H1 (cell line): ENCODE results near the gene CERS1. TPM values are rescaled to one million over a fixed set of nuclear protein-coding genes. Genes with fewer than 3 reads are reported as not detected.

Experiments
- CTCF ChIA-PET: fragments of 300-600 bp; sonication (Branson Sonifier 250); formaldehyde crosslinking; loops from one replicate; lab custom pipeline; 2021; ENCODE audit not compliant: partially characterized antibody; lab: Charles Lee
- POLR2A ChIA-PET: fragments of 300-600 bp; sonication (Branson Sonifier 250); formaldehyde crosslinking; loops from one replicate; lab custom pipeline; 2021; ENCODE audit warnings: inconsistent platforms; ENCODE audit not compliant: partially characterized antibody; lab: Charles Lee
- DNase-seq, 2 experiments: peaks; one replicate each; pipeline versions ENCODE4 v3.0.0 to v3.0.0-alpha.2; 2010 to 2022; ENCODE audit warnings: low spot score in 2 of 2, low read depth in 1 of 2, mixed read lengths in 1 of 2
- FAIRE-seq: peaks from 2 replicates; lab custom pipeline; 2011; peaks lifted over from hg19 to GRCh38; lab: Jason Lieb, UNC
- H2AFZ ChIP-seq: 2 replicates; pipeline ENCODE4 v1.8.1; 2012; ENCODE audit warnings: low read length, inconsistent platforms
- H2AK5ac ChIP-seq: 2 replicates; pipeline ENCODE4 v1.6.1; 2013; ENCODE audit warnings: low read depth, low read length
- H2BK120ac ChIP-seq: replicated peaks from 2 replicates; pipeline ENCODE3; 2013; ENCODE audit warnings: low read depth, low read length, inconsistent platforms
- H2BK12ac ChIP-seq: 2 replicates; pipeline ENCODE4 v1.6.1; 2013; ENCODE audit warnings: low read depth, low read length
- H2BK15ac ChIP-seq: 2 replicates; pipeline ENCODE4 v1.6.1; 2013; ENCODE audit warnings: low read length
- H2BK20ac ChIP-seq: 2 replicates; pipeline ENCODE4 v1.6.1; 2013; ENCODE audit warnings: low read length
- H2BK5ac ChIP-seq: 2 replicates; pipeline ENCODE4 v1.6.1; 2013; ENCODE audit warnings: low read depth, low read length
- H3K14ac ChIP-seq: 2 replicates; pipeline ENCODE4 v1.6.1; 2013; ENCODE audit warnings: inconsistent platforms; ENCODE audit not compliant: insufficient read length
- H3K18ac ChIP-seq: 2 replicates; pipeline ENCODE4 v1.6.1; 2013; ENCODE audit warnings: low read length; ENCODE audit errors: extremely low read depth
- H3K23ac ChIP-seq: 2 replicates; pipeline ENCODE4 v1.6.1; 2013; ENCODE audit warnings: inconsistent platforms; ENCODE audit not compliant: insufficient read length
- H3K23me2 ChIP-seq: 2 replicates; pipeline ENCODE4 v1.6.1; 2013; ENCODE audit warnings: low read depth, low read length
- H3K27ac ChIP-seq: 2 replicates; pipeline ENCODE4 v1.6.1; 2011; ENCODE audit warnings: low read depth, low read length, inconsistent platforms
- H3K27me3 ChIP-seq, 4 experiments: replicated peaks in 1 of 4; 1 replicate in 1 of 4; 2 replicates in 3 of 4; pipeline versions ENCODE4 v1.6.1 to v1.8.1; 2011 to 2013; ENCODE audit warnings: low read length in 3 of 4, mild to moderate bottlenecking in 3 of 4, inconsistent platforms in 2 of 4, mixed read lengths in 2 of 4, moderate library complexity in 1 of 4; ENCODE audit not compliant: control insufficient read depth in 3 of 4, insufficient read depth in 3 of 4; ENCODE audit errors: extremely low read depth in 1 of 4
- H3K36me3 ChIP-seq, 4 experiments: 2 replicates each; pipeline versions ENCODE4 v1.6.1 to v1.8.1; 2011 to 2013; ENCODE audit warnings: mild to moderate bottlenecking in 4 of 4, low read length in 3 of 4, moderate library complexity in 2 of 4, control low read depth in 1 of 4, inconsistent platforms in 1 of 4; ENCODE audit not compliant: insufficient read depth in 4 of 4, control insufficient read depth in 2 of 4
- H3K4ac ChIP-seq: replicated peaks from 2 replicates; pipeline ENCODE3; 2013; ENCODE audit warnings: low read length, low read depth, mixed read lengths, inconsistent platforms; ENCODE audit not compliant: insufficient read length
- H3K4me1 ChIP-seq, 4 experiments: replicated peaks in 1 of 4; 1 replicate in 1 of 4; 2 replicates in 3 of 4; pipeline versions ENCODE4 v1.6.1 to v1.8.1; 2011 to 2013; ENCODE audit warnings: low read length in 3 of 4, inconsistent platforms in 2 of 4, mixed read lengths in 1 of 4; ENCODE audit not compliant: insufficient read depth in 4 of 4, control insufficient read depth in 3 of 4
- H3K4me2 ChIP-seq, 2 experiments: 2 replicates each; pipeline versions ENCODE4 v1.6.1 to v1.8.1; 2011 to 2013; ENCODE audit warnings: low read depth in 2 of 2, low read length in 2 of 2, control low read depth in 1 of 2, inconsistent platforms in 1 of 2, mild to moderate bottlenecking in 1 of 2; ENCODE audit not compliant: insufficient read depth in 1 of 2
- H3K4me3 ChIP-seq, 4 experiments: fragments of 200-600, 300-600 bp in 1 of 4; sonication (generic), shearing (Covaris generic), sonication (Bioruptor Twin) in 1 of 4; 2 replicates each; pipeline versions ENCODE4 v1.5.1 to v1.8.1; 2011 to 2016; ENCODE audit warnings: low read length in 4 of 4, low read depth in 3 of 4, control low read depth in 2 of 4, inconsistent platforms in 2 of 4, mild to moderate bottlenecking in 2 of 4, mixed read lengths in 1 of 4, moderate library complexity in 1 of 4; ENCODE audit not compliant: insufficient read depth in 2 of 4; ENCODE audit errors: extremely low read depth in 1 of 4
- H3K56ac ChIP-seq: replicated peaks from 2 replicates; pipeline ENCODE3; 2013; ENCODE audit warnings: low read depth, mild to moderate bottlenecking, mixed read lengths, low read length, inconsistent platforms; ENCODE audit not compliant: insufficient read length
- H3K79me1 ChIP-seq: 2 replicates; pipeline ENCODE4 v1.6.1; 2013; ENCODE audit warnings: low read depth, low read length, control low read depth
- H3K79me2 ChIP-seq, 2 experiments: 2 replicates each; pipeline versions ENCODE4 v1.6.1 to v1.8.1; 2012 to 2013; ENCODE audit warnings: low read length in 2 of 2, mild to moderate bottlenecking in 2 of 2, inconsistent platforms in 1 of 2; ENCODE audit not compliant: insufficient read depth in 2 of 2, control insufficient read depth in 1 of 2
- H3K9ac ChIP-seq, 4 experiments: replicated peaks in 1 of 4; 1 replicate in 1 of 4; 2 replicates in 3 of 4; pipeline versions ENCODE4 v1.6.1 to v1.8.1; 2011 to 2013; ENCODE audit warnings: low read depth in 3 of 4, low read length in 3 of 4, control low read depth in 2 of 4, mild to moderate bottlenecking in 2 of 4, moderate library complexity in 2 of 4, inconsistent platforms in 1 of 4; ENCODE audit errors: extremely low read depth in 1 of 4
- H3K9me3 ChIP-seq, 2 experiments: 2 replicates each; pipeline versions ENCODE4 v1.6.1 to v1.8.1; 2012 to 2013; ENCODE audit warnings: mild to moderate bottlenecking in 2 of 2, moderate library complexity in 2 of 2, control low read depth in 1 of 2, inconsistent platforms in 1 of 2, low read depth in 1 of 2, low read length in 1 of 2, mixed read lengths in 1 of 2; ENCODE audit not compliant: insufficient read depth in 2 of 2
- H4K20me1 ChIP-seq, 2 experiments: replicated peaks in 1 of 2; 2 replicates each; pipeline versions ENCODE3 to v1.8.1; 2011 to 2013; ENCODE audit warnings: inconsistent platforms in 2 of 2, low read length in 2 of 2, mild to moderate bottlenecking in 1 of 2; ENCODE audit not compliant: insufficient read depth in 2 of 2, control insufficient read depth in 1 of 2
- H4K5ac ChIP-seq: 2 replicates; pipeline ENCODE4 v1.6.1; 2013; ENCODE audit warnings: low read length, low read depth, mixed read lengths, inconsistent platforms; ENCODE audit not compliant: insufficient read length
- H4K8ac ChIP-seq: 2 replicates; pipeline ENCODE4 v1.8.0; 2013; ENCODE audit warnings: mild to moderate bottlenecking, moderate library complexity, low read length, inconsistent platforms; ENCODE audit not compliant: insufficient read depth; ENCODE audit errors: extremely low read depth
- H4K91ac ChIP-seq: replicated peaks from 2 replicates; pipeline ENCODE3; 2013; ENCODE audit warnings: low read length, mixed read lengths, inconsistent platforms; ENCODE audit not compliant: insufficient read length
- EP300 ChIP-seq, 2 experiments: IDR thresholded peaks; 1 replicate in 1 of 2; 2 replicates in 1 of 2; pipeline ENCODE4 v1.6.1; 2011 to 2012; ENCODE audit warnings: low read depth in 2 of 2, low read length in 2 of 2, mild to moderate bottlenecking in 2 of 2, borderline replicate concordance in 1 of 2, inconsistent platforms in 1 of 2, moderate library complexity in 1 of 2
- POLR2AphosphoS5 ChIP-seq: IDR thresholded peaks from 2 replicates; pipeline ENCODE4 v1.6.1; 2011; ENCODE audit warnings: low read depth, low read length
- WGBS, 2 experiments: shearing (Covaris generic) in 1 of 2; methylation state at CpG; one replicate each; pipeline versions ENCODE4 v1.1.6 to v1.1.7; 2013 to 2015; ENCODE audit warnings: low lambda C conversion rate in 2 of 2, mixed read lengths in 2 of 2, inconsistent platforms in 1 of 2, low coverage in 1 of 2, missing lambda C conversion rate in 1 of 2; ENCODE audit not compliant: insufficient replicate concordance in 2 of 2, insufficient coverage in 1 of 2, insufficient read length in 1 of 2; ENCODE audit errors: extremely low coverage in 1 of 2, missing lambda C conversion rate in 1 of 2; 5-methylcytosine and 5-hydroxymethylcytosine counted together
- polyA plus RNA-seq, 7 experiments: library from polyadenylated mRNA; depleted of rRNA in 3 of 7; stranded (reverse) in 5 of 7; unstranded in 2 of 7; fragments of >200 nt in 5 of 7; fragments of 200-250 nt in 2 of 7; gene quantifications; 1 replicate in 5 of 7; 2 replicates in 1 of 7; 4 replicates in 1 of 7; pipeline versions ENCODE4 v1.2.1 to v1.2.3, GENCODE V29; 2011 to 2013; ENCODE audit warnings: missing spikeins in 2 of 7, mixed read lengths in 2 of 7
- total RNA-seq: library from RNA; stranded (reverse); fragmentation: NEBNext Ultra II Directional; extraction: Animal tissue kit (Norgen Biotek cat#: 25700); gene quantifications from 2 replicates; pipeline ENCODE4 v1.2.1, GENCODE V29; 2021

Gene CERS1
- total and polyA plus RNA-seq, 2 of the 8 experiments (the other 6 are each of a cell fraction or from before 2014, with no cell fraction given) = 18.6 to 51.0 TPM

DNA sequence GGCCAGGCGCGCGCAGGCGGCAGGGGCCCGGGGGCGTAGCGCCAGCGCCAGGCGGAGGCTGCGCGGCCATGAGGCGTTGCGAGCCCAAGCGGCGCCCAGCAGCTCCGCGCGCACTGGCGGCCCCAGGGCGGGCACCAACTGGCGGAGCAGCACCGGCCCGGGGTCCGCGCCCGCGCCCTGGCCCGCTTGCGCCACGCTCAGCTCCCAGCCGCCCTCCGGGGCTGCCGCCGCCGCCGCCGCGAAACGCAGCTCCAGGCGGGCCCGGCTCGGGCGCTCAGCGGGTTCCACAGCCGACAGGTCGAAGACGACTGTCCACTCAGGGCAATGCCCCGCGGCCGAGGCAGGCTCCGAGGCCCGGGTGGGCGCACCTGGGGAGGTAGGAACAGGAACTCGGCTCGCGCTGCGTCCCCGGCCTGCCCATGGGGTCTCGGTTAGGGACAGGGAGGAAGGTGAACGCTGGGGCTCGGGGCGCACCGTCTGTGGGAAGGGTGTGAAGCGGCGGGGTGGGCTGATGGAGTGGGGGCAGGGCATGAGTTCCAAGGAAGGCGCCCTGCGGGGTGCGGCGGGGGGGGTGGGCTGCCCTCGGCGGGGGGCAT lies 26.8 kb downstream of the CERS1 start:
- 81% methylated on average over 33 of the region's 71 CpGs; no CpG with 5 or more reads in 1 of the 2 experiments for WGBS, 2 experiments
- peak overlapping the region; percentile 68; the same call in 1 of the 2 replicates for H4K8ac ChIP-seq
- no peak overlapping the region for H3K23ac ChIP-seq
- H4K5ac ChIP-seq = no peak overlapping the region
- no peak overlapping the region for H2AFZ ChIP-seq
- H3K4ac ChIP-seq = no peak overlapping the region
- H3K79me2 ChIP-seq = no peaks in the 10 kb centered on the region
- no peak overlapping the region for H3K56ac ChIP-seq
- H2BK15ac ChIP-seq = no peak overlapping the region
- H3K4me2 ChIP-seq = peak overlapping the region; percentile 42 to 57; a peak in 3 of 4 replicates
- no peak overlapping the region for H3K14ac ChIP-seq
- TF ChIP-seq POLR2AphosphoS5 = 0 out of 2 replicates have a peak, but pooled peaks have one; percentile 20
- TF ChIP-seq EP300 (IDR thresholded peaks at IDR 0.05; ENCODE audit: borderline replicate concordance in 1 of 2, low read depth in 2 of 2, low read length in 2 of 2) = no peak
- H2BK20ac ChIP-seq = no peak overlapping the region
- H3K36me3 ChIP-seq = peaks cover 8 to 19% (median 14%) of the 10 kb centered on the region in 4 experiments; a peak in 7 of 8 replicates
- no peak overlapping the region for H3K27ac ChIP-seq
- peaks cover 4% of the 10 kb centered on the region; the same call in 1 of the 2 replicates for H3K23me2 ChIP-seq
- peak in 1 of 2 experiments; percentile 65 for DNase-seq
- H4K91ac ChIP-seq = no peak overlapping the region
- POLR2A ChIA-PET = interaction anchor here (0.6 to 1.4 kb wide), 8 partner anchors 8 to 227 kb away, joined by 3 to 4 read pairs (median 3); partner anchors contain the start of gene CERS1
- CTCF ChIA-PET = interaction anchor here (0.6 to 1.5 kb wide), 3 partner anchors 11 to 127 kb away, joined by 3 to 4 read pairs (median 3); partner anchors contain the start of gene CERS1
- no peak overlapping the region for H2BK120ac ChIP-seq
- no peak overlapping the region for H2BK5ac ChIP-seq
- no peak overlapping the region; a peak in 1 of 8 replicates for H3K4me3 ChIP-seq
- H3K27me3 ChIP-seq = peaks cover 0 to 2% (median 0%) of the 10 kb centered on the region in 4 experiments; a peak in 1 of 7 replicates
- no peak for FAIRE-seq
- no peak overlapping the region for H2BK12ac ChIP-seq
- H3K4me1 ChIP-seq = peaks cover 0 to 13% (median 4%) of the 10 kb centered on the region in 4 experiments; a peak in 4 of 7 replicates
- no peaks in the 10 kb centered on the region for H3K9me3 ChIP-seq
- H4K20me1 ChIP-seq = peaks cover 5 to 11% of the 10 kb centered on the region in 2 experiments
- H3K9ac ChIP-seq = no peak overlapping the region
- no peak overlapping the region for H3K18ac ChIP-seq
- H2AK5ac ChIP-seq = no peak overlapping the region
- H3K79me1 ChIP-seq = no peaks in the 10 kb centered on the region; the same call in 1 of the 2 replicates
